Liver (tissue), 9 donors: ENCODE measurements around the gene RGMA. TPM values are rescaled to one million over a fixed set of nuclear protein-coding genes. Genes with fewer than 3 reads are reported as not detected.

Source experiments
- DNase-seq: peaks from one replicate; pipeline ENCODE4 v3.0.0-alpha.2; 2017; ENCODE audit warnings: low spot score
- H3K27ac ChIP-seq, 2 donors: one replicate each; pipeline ENCODE4 v1.7.0; 2013; ENCODE audit warnings: inconsistent platforms in 2 of 2, low read length in 2 of 2, control low read depth in 1 of 2, low read depth in 1 of 2, mild to moderate bottlenecking in 1 of 2
- H3K27me3 ChIP-seq, 4 donors: one replicate each; pipeline versions ENCODE4 v1.6.1 to v1.7.0; 2013; ENCODE audit warnings: low read length in 3 of 4, inconsistent platforms in 1 of 4, mild to moderate bottlenecking in 1 of 4, moderate library complexity in 1 of 4; ENCODE audit not compliant: control insufficient read depth in 4 of 4, insufficient read depth in 4 of 4
- H3K36me3 ChIP-seq, 4 donors: one replicate each; pipeline versions ENCODE4 v1.6.1 to v1.7.0; 2013; ENCODE audit warnings: low read length in 3 of 4, mild to moderate bottlenecking in 3 of 4, low read depth in 1 of 4, moderate library complexity in 1 of 4; ENCODE audit not compliant: control insufficient read depth in 4 of 4, insufficient read depth in 3 of 4
- H3K4me1 ChIP-seq, 4 donors: one replicate each; pipeline versions ENCODE4 v1.6.1 to v1.7.0; 2013; ENCODE audit warnings: low read length in 3 of 4, mild to moderate bottlenecking in 3 of 4, moderate library complexity in 1 of 4; ENCODE audit not compliant: control insufficient read depth in 4 of 4, insufficient read depth in 4 of 4
- H3K4me3 ChIP-seq, 3 donors: one replicate each; pipeline versions ENCODE4 v1.6.1 to v1.7.0; 2013; ENCODE audit warnings: low read length in 3 of 3, control low read depth in 1 of 3, low read depth in 1 of 3, mild to moderate bottlenecking in 1 of 3
- H3K9ac ChIP-seq, 2 donors: one replicate each; pipeline ENCODE4 v1.7.0; 2013; ENCODE audit warnings: low read length in 2 of 2, mild to moderate bottlenecking in 2 of 2, moderate library complexity in 2 of 2, control low read depth in 1 of 2, low read depth in 1 of 2
- H3K9me3 ChIP-seq, 4 donors: one replicate each; pipeline versions ENCODE4 v1.6.1 to v1.7.0; 2013; ENCODE audit warnings: low read length in 3 of 4; ENCODE audit not compliant: control insufficient read depth in 4 of 4
- ATF3 ChIP-seq: IDR thresholded peaks from 2 replicates; pipeline ENCODE4 v1.6.1; 2016; ENCODE audit warnings: antibody characterized with exemption
- CTCF ChIP-seq: fragments of 150-350 bp; IDR thresholded peaks from 2 replicates; pipeline ENCODE4 v1.5.1; 2017; ENCODE audit warnings: improper control_type of control experiment, low read depth, low read length; ENCODE audit not compliant: missing input control
- FOXA1 ChIP-seq: IDR thresholded peaks from 2 replicates; pipeline ENCODE4 v1.6.1; 2016; ENCODE audit warnings: antibody characterized with exemption
- FOXA2 ChIP-seq: IDR thresholded peaks from 2 replicates; pipeline ENCODE4 v1.6.1; 2016; ENCODE audit warnings: antibody characterized with exemption
- GABPA ChIP-seq, 2 donors: IDR thresholded peaks in 1 of 2; conservative IDR thresholded peaks in 1 of 2; 2 replicates each; pipeline ENCODE4 v1.6.1; 2016; ENCODE audit warnings: antibody characterized with exemption in 2 of 2, mild to moderate bottlenecking in 1 of 2, moderate library complexity in 1 of 2
- HNF4A ChIP-seq, 2 donors: conservative IDR thresholded peaks; 2 replicates each; pipeline ENCODE4 v1.6.1; 2016; ENCODE audit warnings: antibody characterized with exemption in 2 of 2, mild to moderate bottlenecking in 2 of 2
- HNF4G ChIP-seq: IDR thresholded peaks from 2 replicates; pipeline ENCODE4 v1.6.1; 2016; ENCODE audit warnings: antibody characterized with exemption
- JUND ChIP-seq, 2 donors: IDR thresholded peaks; 2 replicates each; pipeline ENCODE4 v1.6.1; 2016; ENCODE audit warnings: antibody characterized with exemption in 2 of 2
- MAX ChIP-seq: IDR thresholded peaks from 2 replicates; pipeline ENCODE4 v1.6.1; 2016; ENCODE audit warnings: antibody characterized with exemption
- NR2F2 ChIP-seq: IDR thresholded peaks from 2 replicates; pipeline ENCODE4 v1.6.1; 2016; ENCODE audit warnings: antibody characterized with exemption
- RAD21 ChIP-seq, 2 donors: IDR thresholded peaks; 2 replicates each; pipeline ENCODE4 v1.6.1; 2016; ENCODE audit warnings: antibody characterized with exemption in 2 of 2, mild to moderate bottlenecking in 2 of 2
- RXRA ChIP-seq, 2 donors: IDR thresholded peaks; 2 replicates each; pipeline ENCODE4 v1.6.1; 2017 to 2018; ENCODE audit warnings: antibody characterized with exemption in 2 of 2, mild to moderate bottlenecking in 1 of 2
- TAF1 ChIP-seq: conservative IDR thresholded peaks from 2 replicates; pipeline ENCODE4 v1.6.1; 2016; ENCODE audit warnings: antibody characterized with exemption, mild to moderate bottlenecking
- YY1 ChIP-seq: IDR thresholded peaks from 2 replicates; pipeline ENCODE4 v1.6.1; 2016; ENCODE audit warnings: antibody characterized with exemption, mild to moderate bottlenecking
- ZBTB33 ChIP-seq: IDR thresholded peaks from 2 replicates; pipeline ENCODE4 v1.6.1; 2016; ENCODE audit warnings: antibody characterized with exemption
- WGBS: extraction: QIAGEN DNeasy Blood & Tissue Kit; methylation state at CpG from one replicate; pipeline ENCODE4 v1.1.7; 2013; 5-methylcytosine and 5-hydroxymethylcytosine counted together
- polyA plus RNA-seq, 2 donors: library from polyadenylated mRNA; stranded (reverse) in 1 of 2; unstranded in 1 of 2; fragments of 200-250 nt in 1 of 2; fragments of >200 nt in 1 of 2; fragmentation: Nextera tagmentation in 1 of 2; extraction: Ambion mirVana in 1 of 2; gene quantifications; one replicate each; pipeline versions ENCODE4 v1.2.1 to v1.2.3, GENCODE V29; 2013 to 2015
- total RNA-seq, 2 donors: library from RNA; depleted of rRNA; stranded (reverse); fragments of >200 nt; gene quantifications; one replicate each; pipeline ENCODE4 v1.2.3, GENCODE V29; 2014
- donor health status: healthy.
- donor health status: healthy.
- donor health status: healthy.
- donor health status: healthy.
- donor health status: healthy.

The RGMA gene
- total and polyA plus RNA-seq, 4 donors, result 0.15 to 0.33 (median 0.18) TPM; not detected in 1

- H3K36me3 ChIP-seq, result peaks cover 2 to 26% (median 13%) of the 10 kb centered on the region in 4 donors
- peak overlapping the region; percentile 65 to 75 for H3K27ac ChIP-seq
- no peaks in the 10 kb centered on the region for H3K9me3 ChIP-seq
- WGBS, result 68% methylated on average over 13 of the region's 13 CpGs
- no peaks in the 10 kb centered on the region for H3K27me3 ChIP-seq
- no peak for TF ChIP-seq FOXA2
- no peak for TF ChIP-seq TAF1
- TF ChIP-seq CTCF, result no peak
- no peak for TF ChIP-seq YY1
- TF ChIP-seq MAX, result no peak
- TF ChIP-seq RXRA (IDR thresholded peaks at IDR 0.05), result no peak
- TF ChIP-seq RAD21 (IDR thresholded peaks at IDR 0.05), result no peak
- no peak for TF ChIP-seq JUND (IDR thresholded peaks at IDR 0.05)
- no peak for TF ChIP-seq GABPA (IDR thresholded peaks at IDR 0.05 in 1 of 2, conservative IDR thresholded peaks at IDR 0.05 in 1 of 2)
- no peak for TF ChIP-seq HNF4A (conservative IDR thresholded peaks at IDR 0.05)
- TF ChIP-seq HNF4G, result no peak
- no peak for TF ChIP-seq ZBTB33
- no peak for TF ChIP-seq FOXA1
- TF ChIP-seq ATF3, result no peak
- TF ChIP-seq NR2F2, result no peak
- no peak overlapping the region for H3K9ac ChIP-seq
- DNase-seq, result no peak
- peaks cover 11 to 52% (median 40%) of the 10 kb centered on the region in 4 donors for H3K4me1 ChIP-seq
- no peak overlapping the region for H3K4me3 ChIP-seq
Observed at GRCh38 chr15:93028111-93028631, 60.8 kb downstream of the RGMA start.

GRCh38 chr15:93027413-93027812 is 61.6 kb downstream of the RGMA start:
- peaks cover 11 to 52% (median 40%) of the 10 kb centered on the region in 4 donors for H3K4me1 ChIP-seq
- DNase-seq, result no peak
- TF ChIP-seq GABPA (IDR thresholded peaks at IDR 0.05 in 1 of 2, conservative IDR thresholded peaks at IDR 0.05 in 1 of 2), result no peak
- TF ChIP-seq FOXA2, result peak; percentile 20
- peak in 1 of 2 donors; percentile 57 for TF ChIP-seq HNF4A (conservative IDR thresholded peaks at IDR 0.05)

More at GRCh38 chr15:93027413-93027812, 61.6 kb downstream of the RGMA start:
- no peak overlapping the region for H3K9ac ChIP-seq
- H3K9me3 ChIP-seq, result no peaks in the 10 kb centered on the region
- no peaks in the 10 kb centered on the region for H3K27me3 ChIP-seq
- 58% methylated on average over 10 of the region's 10 CpGs for WGBS
- peak overlapping the region; percentile 3 to 31 for H3K27ac ChIP-seq
- H3K36me3 ChIP-seq, result peaks cover 3 to 33% (median 19%) of the 10 kb centered on the region in 4 donors
- no peak overlapping the region for H3K4me3 ChIP-seq
